GM21447 (cell line): Measurements from ENCODE around the gene CDX2.

Experiments used
- ATAC-seq: cut with Tn5 transposase; IDR thresholded peaks from one replicate; pipeline ENCODE4 v1.9.1; 2021; ENCODE audit not compliant: unreplicated experiment

The CDX2 gene

GRCh38 chr13:27979001-27979643, 10.0 kb upstream of the CDX2 start:
- no peak for ATAC-seq

GRCh38 chr13:27978301-27978968, 9.3 kb upstream of the CDX2 start:
- no peak for ATAC-seq

- ATAC-seq = no peak
These were observed 8.6 kb upstream of the CDX2 start for GRCh38 chr13:27977476-27978300.

GRCh38 chr13:27976362-27977091, 7.4 kb upstream of the CDX2 start:
- ATAC-seq = no peak

- no peak for ATAC-seq
These were observed 6.6 kb upstream of the CDX2 start for GRCh38 chr13:27975564-27976361.

- no peak for ATAC-seq
These were observed 5.0 kb upstream of the CDX2 start for GRCh38 chr13:27973961-27974662.

- ATAC-seq = no peak
These were observed 4.2 kb upstream of the CDX2 start for GRCh38 chr13:27973291-27973690.

- ATAC-seq = no peak
These were observed 3.3 kb upstream of the CDX2 start for GRCh38 chr13:27972478-27972820.

- no peak for ATAC-seq
These were observed 2.8 kb upstream of the CDX2 start for GRCh38 chr13:27971776-27972477.

GRCh38 chr13:27971236-27971645, 2.1 kb upstream of the CDX2 start:
- no peak for ATAC-seq

GRCh38 chr13:27970382-27971235, 1.5 kb upstream of the CDX2 start:
- no peak for ATAC-seq

- no peak for ATAC-seq
These were observed 733 bp upstream of the CDX2 start for GRCh38 chr13:27969866-27970229.

GRCh38 chr13:27968316-27969081, 616 bp downstream of the CDX2 start:
- ATAC-seq = no peak

- no peak for ATAC-seq
These were observed 1.3 kb downstream of the CDX2 start for GRCh38 chr13:27967736-27968315.

- no peak for ATAC-seq
These were observed 1.8 kb downstream of the CDX2 start for GRCh38 chr13:27967203-27967735.

GRCh38 chr13:27966641-27967202, 2.4 kb downstream of the CDX2 start:
- no peak for ATAC-seq
